Measurements from ENCODE around the gene IBTK. TPM values are rescaled to one million over a fixed set of nuclear protein-coding genes. Genes with fewer than 3 reads are reported as not detected.

IBTK gene
- total and polyA plus RNA-seq, 2 of the 8 experiments (the other 6 are each of a cell fraction or from before 2014, with no cell fraction given) = 4.6 to 24.2 TPM

- no peak overlapping the region for H3K18ac ChIP-seq (ENCODE audit: extremely low read depth, low read length)
- no peak overlapping the region for H2BK5ac ChIP-seq (ENCODE audit: low read depth, low read length)
- H2BK120ac ChIP-seq (replicated peaks; ENCODE audit: low read depth, low read length) = no peak overlapping the region
- no peak overlapping the region for H3K14ac ChIP-seq (ENCODE audit: insufficient read length)
- no peak overlapping the region for H2BK15ac ChIP-seq (ENCODE audit: low read length)
- no peaks in the 10 kb centered on the region for H3K23me2 ChIP-seq (ENCODE audit: low read depth, low read length)
- DNase-seq (ENCODE audit: low read depth in 1 of 2, low spot score in 2 of 2) = no peak
- no peak overlapping the region for H3K23ac ChIP-seq (ENCODE audit: insufficient read length)
- no peak overlapping the region for H3K4me2 ChIP-seq (ENCODE audit: insufficient read depth in 1 of 2, low read depth in 2 of 2, low read length in 2 of 2)
- H2BK20ac ChIP-seq (ENCODE audit: low read length) = no peak overlapping the region
- no peak for FAIRE-seq
- H3K9me3 ChIP-seq (ENCODE audit: insufficient read depth in 2 of 2, low read depth in 1 of 2, low read length in 1 of 2) = no peaks in the 10 kb centered on the region
- 88% methylated on average over 3 of the region's 3 CpGs; no CpG with 5 or more reads in 1 of the 2 experiments for WGBS, 2 experiments (ENCODE audit: extremely low coverage in 1 of 2, insufficient coverage in 1 of 2, insufficient read length in 1 of 2, insufficient replicate concordance in 2 of 2, low coverage in 1 of 2, low lambda C conversion rate in 2 of 2, missing lambda C conversion rate in 1 of 2)
- no peak overlapping the region for H4K5ac ChIP-seq (ENCODE audit: insufficient read length, low read depth, low read length)
- H4K20me1 ChIP-seq (replicated peaks in 1 of 2; ENCODE audit: control insufficient read depth in 1 of 2, insufficient read depth in 2 of 2, low read length in 2 of 2) = peaks cover 0 to 3% of the 10 kb centered on the region in 2 experiments
- H3K4me1 ChIP-seq (replicated peaks in 1 of 4; ENCODE audit: control insufficient read depth in 3 of 4, insufficient read depth in 4 of 4, low read length in 3 of 4) = no peaks in the 10 kb centered on the region
- H3K27me3 ChIP-seq (replicated peaks in 1 of 4; ENCODE audit: control insufficient read depth in 3 of 4, extremely low read depth in 1 of 4, insufficient read depth in 3 of 4, low read length in 3 of 4) = no peaks in the 10 kb centered on the region
- no peak overlapping the region for H3K27ac ChIP-seq (ENCODE audit: low read depth, low read length)
- H2AK5ac ChIP-seq (ENCODE audit: low read depth, low read length) = no peak overlapping the region
- H3K56ac ChIP-seq (replicated peaks; ENCODE audit: insufficient read length, low read depth, low read length) = no peak overlapping the region
- H2AFZ ChIP-seq (ENCODE audit: low read length) = no peak overlapping the region
- no peak overlapping the region for H3K4me3 ChIP-seq (ENCODE audit: extremely low read depth in 1 of 4, insufficient read depth in 2 of 4, low read depth in 3 of 4, low read length in 4 of 4)
- H3K4ac ChIP-seq (replicated peaks; ENCODE audit: insufficient read length, low read depth, low read length) = no peak overlapping the region
- peaks cover 0 to 62% (median 10%) of the 10 kb centered on the region in 4 experiments; a peak in 3 of 8 replicates for H3K36me3 ChIP-seq (ENCODE audit: control insufficient read depth in 2 of 4, insufficient read depth in 4 of 4, low read length in 3 of 4)
- no peak overlapping the region for H4K8ac ChIP-seq (ENCODE audit: extremely low read depth, insufficient read depth, low read length)
- no peaks in the 10 kb centered on the region for H3K79me2 ChIP-seq (ENCODE audit: control insufficient read depth in 1 of 2, insufficient read depth in 2 of 2, low read length in 2 of 2)
- H3K9ac ChIP-seq (replicated peaks in 1 of 4; ENCODE audit: extremely low read depth in 1 of 4, low read depth in 3 of 4, low read length in 3 of 4) = no peak overlapping the region
- no peak for TF ChIP-seq FOSL1 (IDR thresholded peaks at IDR 0.05; ENCODE audit: insufficient read depth, low read depth, low read length)
- TF ChIP-seq, protein P1, sequence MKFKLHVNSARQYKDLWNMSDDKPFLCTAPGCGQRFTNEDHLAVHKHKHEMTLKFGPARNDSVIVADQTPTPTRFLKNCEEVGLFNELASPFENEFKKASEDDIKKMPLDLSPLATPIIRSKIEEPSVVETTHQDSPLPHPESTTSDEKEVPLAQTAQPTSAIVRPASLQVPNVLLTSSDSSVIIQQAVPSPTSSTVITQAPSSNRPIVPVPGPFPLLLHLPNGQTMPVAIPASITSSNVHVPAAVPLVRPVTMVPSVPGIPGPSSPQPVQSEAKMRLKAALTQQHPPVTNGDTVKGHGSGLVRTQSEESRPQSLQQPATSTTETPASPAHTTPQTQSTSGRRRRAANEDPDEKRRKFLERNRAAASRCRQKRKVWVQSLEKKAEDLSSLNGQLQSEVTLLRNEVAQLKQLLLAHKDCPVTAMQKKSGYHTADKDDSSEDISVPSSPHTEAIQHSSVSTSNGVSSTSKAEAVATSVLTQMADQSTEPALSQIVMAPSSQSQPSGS (IDR thresholded peaks at IDR 0.05; ENCODE audit: low read length) = no peak
- TF ChIP-seq KDM5A (IDR thresholded peaks at IDR 0.05; ENCODE audit: low read length) = no peak
- POLR2A ChIA-PET (ENCODE audit: partially characterized antibody) = no interaction called here
- CTCF ChIA-PET (ENCODE audit: partially characterized antibody) = no interaction called here
- H3K79me1 ChIP-seq (ENCODE audit: low read depth, low read length) = no peaks in the 10 kb centered on the region
- H4K91ac ChIP-seq (replicated peaks; ENCODE audit: insufficient read length, low read length) = no peak overlapping the region
- H2BK12ac ChIP-seq (ENCODE audit: low read depth, low read length) = no peak overlapping the region
These were observed 61.5 kb downstream of the IBTK start for GRCh38 chr6:82185948-82186535.

Data from H1 (cell line).